Coronary artery (tissue), 2 donors: Measurements from ENCODE around the gene ANKFN1.

ENCODE experiments used
- DNase-seq: peaks from one replicate; pipeline ENCODE4 v3.0.0-alpha.2; 2017; ENCODE audit warnings: low spot score
- H3K27ac ChIP-seq, 2 donors: fragments of 200-600 bp; sonication (generic); one replicate each; pipeline ENCODE4 v1.5.1; 2016 to 2019
- H3K4me3 ChIP-seq: fragments of 200-600 bp; sonication (generic); 2 replicates; pipeline ENCODE4 v1.5.1; 2016; ENCODE audit warnings: mild to moderate bottlenecking, moderate library complexity
- CTCF ChIP-seq: fragments of 200-600 bp; sonication (generic); IDR thresholded peaks from one replicate; pipeline ENCODE4 v1.5.1; 2019; ENCODE audit warnings: antibody characterized with exemption

The ANKFN1 gene

DNA sequence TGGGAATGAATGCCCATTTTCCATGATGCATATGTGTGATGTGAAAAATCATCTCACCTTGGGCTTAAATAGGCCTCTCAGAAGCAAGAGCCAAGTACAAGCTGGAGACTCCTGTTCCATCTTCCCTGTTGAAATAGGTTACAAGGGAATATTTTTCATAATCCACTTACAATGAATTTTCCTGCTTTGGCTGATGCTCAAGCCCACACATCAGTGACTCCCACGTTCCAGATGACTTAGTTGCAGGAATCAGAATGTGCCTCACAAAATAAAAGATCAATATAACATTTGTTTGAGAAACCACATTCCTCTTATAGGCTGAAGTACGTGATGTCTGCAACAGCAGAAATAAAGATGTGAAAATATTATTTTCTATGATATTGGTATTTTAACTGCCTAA is 24.1 kb downstream of the ANKFN1 start:
- no peak for TF ChIP-seq CTCF
- Histone ChIP-seq H3K27ac (no peak overlapping the region), H3K4me3 (no peak overlapping the region)
- DNase-seq: no peak

GRCh38 chr17:56178203-56178602 is 24.9 kb downstream of the ANKFN1 start:
- Histone ChIP-seq H3K27ac (no peak overlapping the region), H3K4me3 (no peak overlapping the region)
- TF ChIP-seq CTCF: no peak
- no peak for DNase-seq

GRCh38 chr17:56182081-56182480 is 28.8 kb downstream of the ANKFN1 start:
- H3K27ac ChIP-seq: no peak overlapping the region
- TF ChIP-seq CTCF: no peak
- no peak for DNase-seq
- H3K4me3 ChIP-seq: no peak overlapping the region

- no peak for TF ChIP-seq CTCF
- no peak overlapping the region for H3K4me3 ChIP-seq
- DNase-seq: no peak
These were observed 31.4 kb downstream of the ANKFN1 start for GRCh38 chr17:56184650-56185049.

GRCh38 chr17:56185491-56186221 is 32.4 kb downstream of the ANKFN1 start:
- no peak for TF ChIP-seq CTCF
- no peak for DNase-seq
- no peak overlapping the region for H3K4me3 ChIP-seq
- no peak overlapping the region for H3K27ac ChIP-seq

More at GRCh38 chr17:56184650-56185049, 31.4 kb downstream of the ANKFN1 start:
- no peak overlapping the region for H3K27ac ChIP-seq

GRCh38 chr17:56186222-56186786 is 33.0 kb downstream of the ANKFN1 start:
- Histone ChIP-seq H3K4me3 (no peak overlapping the region), H3K27ac (no peak overlapping the region)
- no peak for TF ChIP-seq CTCF
- no peak for DNase-seq

GRCh38 chr17:56203430-56203829 is 50.2 kb downstream of the ANKFN1 start:
- Histone ChIP-seq H3K27ac (no peak overlapping the region), H3K4me3 (no peak overlapping the region)
- TF ChIP-seq CTCF: no peak
- no peak for DNase-seq
